Large intestine (tissue), 3 donors: ENCODE results near the gene FOSL2. TPM values are rescaled to one million over a fixed set of nuclear protein-coding genes. Genes with fewer than 3 reads are reported as not detected.

Experiments
- DNase-seq, 2 donors: peaks; one replicate each; pipeline versions ENCODE4 v3.0.0 to v3.0.0-alpha.2; 2013
- H3K27ac ChIP-seq: one replicate; pipeline ENCODE4 v1.5.1; 2013; ENCODE audit warnings: low read length
- H3K27me3 ChIP-seq: 2 replicates; pipeline ENCODE4 v1.6.1; 2013; ENCODE audit warnings: low read length; ENCODE audit not compliant: control insufficient read depth, insufficient read depth
- H3K36me3 ChIP-seq: 2 replicates; pipeline ENCODE4 v1.6.1; 2013; ENCODE audit warnings: low read length; ENCODE audit not compliant: control insufficient read depth, insufficient read depth
- H3K4me1 ChIP-seq: one replicate; pipeline ENCODE4 v1.6.1; 2013; ENCODE audit warnings: low read length; ENCODE audit not compliant: control insufficient read depth, insufficient read depth
- H3K4me3 ChIP-seq: one replicate; pipeline ENCODE4 v1.5.1; 2013; ENCODE audit warnings: low read length
- H3K9me3 ChIP-seq: one replicate; pipeline ENCODE4 v1.6.1; 2013; ENCODE audit warnings: mild to moderate bottlenecking, low read depth, low read length, moderate library complexity; ENCODE audit not compliant: control insufficient read depth
- WGBS: methylation state at CpG from one replicate; pipeline ENCODE4 v1.1.5; 2013; ENCODE audit warnings: low lambda C conversion rate; ENCODE audit not compliant: insufficient coverage; 5-methylcytosine and 5-hydroxymethylcytosine counted together
- polyA plus RNA-seq: library from polyadenylated mRNA; unstranded; fragments of 120-200 nt; gene quantifications from one replicate; pipeline ENCODE4 v1.2.1, GENCODE V29; 2013

The FOSL2 gene
- polyA plus RNA-seq, 1 donor = 57.5 TPM

- no peak for DNase-seq
- Histone ChIP-seq H3K27ac (no peak overlapping the region), H3K4me1 (peaks cover 22% of the 10 kb centered on the region), H3K27me3 (no peaks in the 10 kb centered on the region), H3K4me3 (no peak overlapping the region), H3K9me3 (peaks cover 4% of the 10 kb centered on the region), H3K36me3 (no peaks in the 10 kb centered on the region)
- no CpG with 5 or more reads among the region's 2 CpGs for WGBS
Measured at GRCh38 chr2:28433215-28433614, 40.6 kb downstream of the FOSL2 start.

GRCh38 chr2:28433935-28434599 is 41.4 kb downstream of the FOSL2 start:
- H3K27ac ChIP-seq = no peak overlapping the region
- no peaks in the 10 kb centered on the region for H3K27me3 ChIP-seq
- DNase-seq = no peak
- WGBS = no CpG with 5 or more reads among the region's 8 CpGs
- no peaks in the 10 kb centered on the region for H3K36me3 ChIP-seq
- no peak overlapping the region for H3K4me3 ChIP-seq
- peaks cover 22% of the 10 kb centered on the region for H3K4me1 ChIP-seq
- peaks cover 4% of the 10 kb centered on the region for H3K9me3 ChIP-seq

- Histone ChIP-seq H3K36me3 (no peaks in the 10 kb centered on the region), H3K27ac (no peak overlapping the region), H3K27me3 (no peaks in the 10 kb centered on the region), H3K4me3 (no peak overlapping the region), H3K9me3 (peaks cover 4% of the 10 kb centered on the region), H3K4me1 (peaks cover 22% of the 10 kb centered on the region)
- WGBS = no CpG with 5 or more reads among the region's 5 CpGs
- DNase-seq = no peak
Measured at GRCh38 chr2:28434600-28434989, 41.9 kb downstream of the FOSL2 start.

- Histone ChIP-seq H3K36me3 (no peaks in the 10 kb centered on the region), H3K27ac (peak overlapping the region; percentile 41), H3K4me1 (peaks cover 22% of the 10 kb centered on the region), H3K9me3 (peaks cover 4% of the 10 kb centered on the region), H3K27me3 (no peaks in the 10 kb centered on the region), H3K4me3 (no peak overlapping the region)
- WGBS = 100% methylated on average over 1 of the region's 4 CpGs
- DNase-seq = no peak
Measured at GRCh38 chr2:28435241-28435640, 42.6 kb downstream of the FOSL2 start.

GRCh38 chr2:28435814-28436351 is 43.2 kb downstream of the FOSL2 start:
- no peak overlapping the region for H3K4me3 ChIP-seq
- H3K4me1 ChIP-seq = peaks cover 22% of the 10 kb centered on the region
- no peaks in the 10 kb centered on the region for H3K27me3 ChIP-seq
- peak; percentile 49 to 71 for DNase-seq
- no CpG with 5 or more reads among the region's 4 CpGs for WGBS
- H3K27ac ChIP-seq = peak overlapping the region; percentile 41
- H3K9me3 ChIP-seq = peaks cover 4% of the 10 kb centered on the region
- H3K36me3 ChIP-seq = no peaks in the 10 kb centered on the region

- Histone ChIP-seq H3K4me1 (peaks cover 22% of the 10 kb centered on the region), H3K27ac (peak overlapping the region; percentile 41), H3K4me3 (no peak overlapping the region), H3K36me3 (no peaks in the 10 kb centered on the region), H3K9me3 (peaks cover 4% of the 10 kb centered on the region), H3K27me3 (no peaks in the 10 kb centered on the region)
- no CpG with 5 or more reads among the region's 17 CpGs for WGBS
- DNase-seq = peak; percentile 61 to 63
Measured at GRCh38 chr2:28436525-28437051, 43.9 kb downstream of the FOSL2 start.

GRCh38 chr2:28437149-28437835 is 44.6 kb downstream of the FOSL2 start:
- Histone ChIP-seq H3K27ac (peak overlapping the region; percentile 26), H3K4me3 (no peak overlapping the region), H3K27me3 (no peaks in the 10 kb centered on the region), H3K9me3 (peaks cover 4% of the 10 kb centered on the region), H3K36me3 (no peaks in the 10 kb centered on the region), H3K4me1 (peaks cover 22% of the 10 kb centered on the region)
- no CpG with 5 or more reads among the region's 18 CpGs for WGBS
- peak in 1 of 2 donors; percentile 58 for DNase-seq

GRCh38 chr2:28437918-28438317 is 45.3 kb downstream of the FOSL2 start:
- WGBS = no CpG with 5 or more reads among the region's 5 CpGs
- Histone ChIP-seq H3K4me3 (no peak overlapping the region), H3K27ac (no peak overlapping the region), H3K27me3 (no peaks in the 10 kb centered on the region), H3K4me1 (peaks cover 22% of the 10 kb centered on the region), H3K9me3 (peaks cover 4% of the 10 kb centered on the region), H3K36me3 (no peaks in the 10 kb centered on the region)
- no peak for DNase-seq

GRCh38 chr2:28438532-28439063 is 45.9 kb downstream of the FOSL2 start:
- no peak overlapping the region for H3K4me3 ChIP-seq
- WGBS = no CpG with 5 or more reads among the region's 13 CpGs
- DNase-seq = no peak
- H3K27me3 ChIP-seq = no peaks in the 10 kb centered on the region
- H3K27ac ChIP-seq = no peak overlapping the region
- H3K36me3 ChIP-seq = no peaks in the 10 kb centered on the region
- H3K9me3 ChIP-seq = peaks cover 4% of the 10 kb centered on the region
- H3K4me1 ChIP-seq = peaks cover 22% of the 10 kb centered on the region

GRCh38 chr2:28439127-28439526 is 46.5 kb downstream of the FOSL2 start:
- Histone ChIP-seq H3K9me3 (no peaks in the 10 kb centered on the region), H3K36me3 (no peaks in the 10 kb centered on the region), H3K27ac (no peak overlapping the region), H3K4me1 (peaks cover 22% of the 10 kb centered on the region), H3K27me3 (no peaks in the 10 kb centered on the region), H3K4me3 (no peak overlapping the region)
- DNase-seq = no peak
- WGBS = no CpG with 5 or more reads among the region's 5 CpGs
